CD4-positive, alpha-beta T cell treated with Interleukin-4 for 4 hours (primary cell): Measurements from ENCODE around the gene TLK2.
"Not testable (repeated sequence)": the region's sequence is repeated elsewhere in the genome, so short reads cannot be mapped to it uniquely, and the experiment has no call there.

Experiments used
- DNase-seq: peaks from one replicate; pipeline ENCODE4 v3.0.0-alpha.2; 2020

Gene TLK2

DNA sequence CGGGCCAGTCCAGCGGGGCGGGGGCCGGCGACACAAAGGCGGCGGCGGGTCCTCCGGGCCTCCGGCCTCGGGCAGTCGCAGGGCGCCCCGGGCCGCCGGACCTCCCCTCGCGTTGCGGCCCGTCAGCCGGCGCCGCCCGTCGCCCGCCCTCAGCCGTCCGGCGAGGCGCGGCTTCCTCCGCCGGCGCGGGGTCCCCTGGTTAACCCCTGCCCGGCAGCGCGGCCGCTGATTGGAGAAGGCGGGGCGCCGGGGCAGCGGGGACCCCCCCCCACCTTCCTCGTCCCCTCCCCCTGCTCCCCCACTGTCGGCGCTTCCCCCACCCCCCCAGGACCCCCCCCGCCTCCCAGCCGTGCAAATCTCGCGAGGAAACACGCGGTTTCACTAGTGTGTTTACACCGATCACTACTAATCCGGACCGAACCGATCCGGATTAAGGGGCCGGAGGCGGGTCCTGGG, at the start of gene TLK2:
TLK2 (plus strand) TSS at position 402 of the 456 bp plus-strand sequence. CDS start 2,301 bp downstream, outside the sequence.
- peak; percentile 83 for DNase-seq

DNA sequence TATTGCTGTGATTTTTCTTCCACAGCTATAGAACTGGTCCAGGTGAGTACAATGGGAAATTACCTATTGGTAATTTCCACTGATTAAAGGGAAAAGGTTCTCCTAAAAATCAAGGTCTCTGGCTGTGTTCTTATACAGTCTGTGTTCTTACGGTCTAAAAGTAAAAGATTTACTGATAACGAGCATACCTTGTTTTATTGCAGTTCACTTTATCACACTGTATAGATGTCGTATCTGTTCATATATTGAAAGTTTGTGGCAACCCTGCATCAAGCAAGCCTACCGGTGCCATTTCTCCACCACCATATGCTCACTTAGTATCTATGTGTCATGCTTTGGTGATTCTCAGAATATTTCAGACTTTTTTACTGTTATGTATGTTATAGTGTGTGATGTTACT, 43.4 kb upstream of the TLK2 start:
- DNase-seq = not testable (repeated sequence)

DNA sequence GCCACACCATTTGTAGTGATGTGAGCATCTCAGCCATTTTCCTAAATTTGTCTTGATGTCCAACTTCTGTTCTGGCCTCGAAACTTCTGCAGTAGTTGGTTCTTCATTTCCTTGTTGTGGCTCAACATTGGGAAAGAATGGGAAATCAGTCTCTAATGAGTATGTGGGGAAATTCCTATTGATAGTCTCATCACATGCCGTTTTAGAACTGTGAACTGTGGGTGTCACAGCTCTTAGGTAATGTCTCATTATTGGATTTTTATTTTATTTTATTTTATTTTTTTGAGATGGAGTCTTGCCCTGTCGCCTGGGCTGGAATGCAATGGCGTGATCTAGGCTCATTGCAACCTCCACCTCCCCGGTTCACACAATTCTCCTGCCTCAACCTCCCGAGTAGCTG, 37.4 kb upstream of the TLK2 start:
- DNase-seq = not testable (repeated sequence)

DNA sequence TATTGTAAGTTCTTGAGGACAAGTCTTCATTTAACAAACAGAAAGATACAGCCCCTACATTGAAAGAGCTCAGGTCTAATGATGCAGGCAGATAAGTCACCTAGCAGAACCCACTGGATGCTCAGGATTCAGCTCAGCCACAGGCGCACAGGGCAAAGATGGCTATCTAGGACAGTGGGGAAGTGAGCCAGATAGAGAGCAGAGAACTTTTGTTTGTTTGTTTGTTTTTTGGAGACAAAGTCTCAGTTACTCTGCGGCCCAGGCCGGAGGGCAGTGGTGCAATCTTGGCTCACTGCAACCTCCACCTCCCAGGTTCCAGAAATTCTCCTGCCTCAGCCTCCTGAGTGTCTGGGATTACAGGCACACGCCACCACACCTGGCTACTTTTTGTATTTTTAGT, 34.6 kb upstream of the TLK2 start:
- no peak for DNase-seq

DNA sequence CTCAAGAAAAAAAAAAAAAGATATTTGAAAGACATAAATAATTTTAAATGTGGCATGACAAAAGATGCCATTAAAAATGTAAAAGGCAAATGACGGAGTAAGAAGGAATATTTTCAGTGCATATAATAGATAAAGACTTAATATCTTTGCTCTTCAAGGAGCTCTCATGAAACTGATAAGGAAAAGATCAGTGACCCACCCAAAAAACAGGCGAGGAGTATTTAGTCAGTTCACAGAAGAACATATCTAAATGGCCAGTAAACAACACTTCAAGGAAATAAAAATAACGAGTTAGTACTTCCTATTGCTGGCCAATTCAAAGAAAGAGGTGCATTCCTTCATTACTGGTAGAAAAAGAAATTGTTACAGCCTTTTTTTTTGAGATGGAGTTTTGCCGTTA, 32.8 kb upstream of the TLK2 start:
- not testable (repeated sequence) for DNase-seq

DNA sequence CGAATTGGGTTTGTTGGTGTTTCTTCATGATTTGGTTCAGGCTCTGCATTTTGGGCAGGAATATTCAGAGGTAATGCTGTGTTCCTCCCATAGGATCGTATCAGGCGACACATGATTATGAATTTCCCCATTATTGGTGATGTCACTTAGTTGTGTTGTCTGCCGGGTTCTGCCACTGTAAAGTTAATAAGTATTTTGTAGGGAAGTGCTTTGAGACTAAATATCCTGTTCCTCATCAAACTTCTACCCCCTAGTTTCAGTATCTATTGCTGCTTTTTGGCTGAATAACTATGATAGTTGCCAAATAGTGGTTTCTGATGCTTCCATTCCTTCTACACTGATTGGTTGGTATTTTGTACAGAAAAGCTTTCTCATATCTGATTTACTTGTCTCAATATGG, 26.4 kb upstream of the TLK2 start:
- DNase-seq = not testable (repeated sequence)

DNA sequence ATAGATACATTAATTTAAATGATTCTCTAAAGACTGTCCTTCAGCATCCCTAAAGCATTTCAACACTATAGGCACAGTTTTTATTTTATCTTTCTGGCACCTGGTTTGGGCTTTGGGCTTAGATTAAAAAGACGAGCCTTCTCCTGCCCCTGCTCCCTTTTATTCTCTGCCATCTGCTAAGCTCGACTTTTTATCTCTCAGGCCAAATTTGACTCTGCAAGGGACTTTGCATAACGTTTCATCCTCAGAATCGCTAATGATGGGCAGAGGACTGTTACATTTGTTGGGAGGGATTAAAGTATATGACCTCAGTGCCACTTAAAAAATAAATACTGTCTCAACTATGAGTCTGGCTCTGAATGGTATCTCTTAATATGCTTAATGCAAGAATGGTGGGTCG, 25.6 kb upstream of the TLK2 start:
- DNase-seq = not testable (repeated sequence)

DNA sequence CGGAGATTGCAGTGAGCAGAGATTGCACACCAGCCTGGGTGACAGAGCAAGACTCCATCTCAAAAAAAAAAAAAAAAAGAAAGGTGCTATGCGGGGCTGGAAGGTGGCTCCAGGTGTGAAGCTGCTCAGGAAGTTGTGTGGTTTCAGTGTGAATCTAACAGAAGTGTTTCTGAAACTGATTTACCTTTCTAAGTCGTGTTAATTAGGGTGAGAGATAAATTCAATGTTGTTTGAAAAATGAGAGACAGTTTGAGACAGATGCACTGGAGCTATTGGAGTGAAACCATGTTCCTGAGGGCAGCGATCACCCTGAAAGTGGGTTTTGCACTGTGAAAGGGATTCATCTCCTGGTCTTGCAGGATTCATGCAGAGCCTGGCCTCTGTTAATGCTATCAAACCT, 25.0 kb upstream of the TLK2 start:
- DNase-seq = peak; percentile 32

DNA sequence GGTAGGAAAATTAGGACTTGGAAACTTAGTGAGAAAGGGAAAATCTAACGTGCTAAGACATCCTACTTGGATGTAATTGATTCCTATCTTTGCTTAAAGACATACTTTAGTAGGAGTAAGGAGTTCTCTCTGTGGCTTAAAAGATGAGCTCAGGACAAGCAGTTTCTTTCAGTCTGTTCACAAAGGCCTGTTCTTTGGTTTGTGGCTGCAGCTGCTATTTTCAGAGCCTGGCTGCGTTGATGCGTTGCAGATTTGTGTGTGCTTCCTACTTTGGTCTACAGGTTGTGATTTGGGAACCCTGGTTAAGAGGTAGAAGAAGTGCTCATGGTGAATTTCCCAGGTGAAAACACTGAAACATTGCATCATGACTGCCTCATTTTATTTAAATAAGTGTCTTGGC, 24.5 kb upstream of the TLK2 start:
- not testable (repeated sequence) for DNase-seq

DNA sequence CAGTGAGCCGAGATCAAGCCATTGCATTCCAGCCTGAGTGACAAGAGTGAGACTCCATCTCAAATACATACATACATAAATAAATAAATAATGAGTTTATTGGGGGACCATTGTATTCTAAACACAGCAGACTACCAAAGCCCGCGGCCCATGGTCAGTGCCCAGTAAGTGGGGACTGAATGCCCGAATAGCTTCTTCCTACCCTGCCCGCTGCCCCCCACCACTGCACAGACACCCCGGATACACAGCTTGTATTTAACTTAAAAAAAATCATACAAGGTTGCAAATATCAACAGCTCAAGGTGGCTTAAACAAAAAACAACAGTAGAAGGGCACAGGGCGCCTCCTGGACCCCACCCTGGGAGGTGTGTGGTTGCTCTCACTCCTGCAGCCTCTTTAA, 22.6 kb upstream of the TLK2 start:
- no peak for DNase-seq

DNA sequence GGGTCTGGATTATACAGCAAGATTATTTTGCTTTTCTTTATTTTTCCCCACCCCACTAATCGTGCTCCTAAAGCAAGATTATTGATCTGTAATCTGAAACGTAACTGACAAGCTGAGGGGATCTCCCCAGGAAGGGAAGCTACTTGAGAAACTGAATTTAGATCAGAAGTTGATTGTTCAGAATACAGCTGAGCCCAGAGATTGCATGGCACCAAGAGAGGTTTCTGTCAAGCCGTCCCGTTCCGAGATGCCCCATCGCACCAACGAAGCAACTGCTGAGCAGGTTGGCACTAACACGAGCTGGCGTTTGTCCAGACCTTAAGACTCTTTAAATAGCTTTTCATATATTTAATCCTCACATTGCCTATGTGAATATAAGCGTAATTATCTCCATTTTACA, 20.1 kb upstream of the TLK2 start:
- DNase-seq = not testable (repeated sequence)

DNA sequence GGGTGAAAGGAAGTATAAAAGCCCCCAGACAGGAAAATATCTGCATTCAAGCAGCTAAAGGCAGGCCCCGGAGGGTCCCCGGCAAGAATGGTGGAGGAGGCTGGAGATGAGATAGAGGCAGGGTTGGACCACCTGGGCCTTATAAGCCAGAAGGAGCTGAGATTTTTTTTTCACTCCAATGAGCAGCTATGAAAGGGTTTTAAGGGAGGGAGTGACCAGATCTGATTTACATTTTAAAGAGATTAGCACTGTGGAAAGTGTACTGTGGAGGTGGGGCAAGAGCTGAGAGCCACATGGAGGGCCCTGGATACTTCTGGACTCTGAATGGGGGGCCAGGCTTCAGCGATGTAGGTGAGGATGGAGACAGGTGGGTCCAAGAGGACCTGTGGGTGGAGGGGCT, 14.2 kb upstream of the TLK2 start:
- not testable (repeated sequence) for DNase-seq

DNA sequence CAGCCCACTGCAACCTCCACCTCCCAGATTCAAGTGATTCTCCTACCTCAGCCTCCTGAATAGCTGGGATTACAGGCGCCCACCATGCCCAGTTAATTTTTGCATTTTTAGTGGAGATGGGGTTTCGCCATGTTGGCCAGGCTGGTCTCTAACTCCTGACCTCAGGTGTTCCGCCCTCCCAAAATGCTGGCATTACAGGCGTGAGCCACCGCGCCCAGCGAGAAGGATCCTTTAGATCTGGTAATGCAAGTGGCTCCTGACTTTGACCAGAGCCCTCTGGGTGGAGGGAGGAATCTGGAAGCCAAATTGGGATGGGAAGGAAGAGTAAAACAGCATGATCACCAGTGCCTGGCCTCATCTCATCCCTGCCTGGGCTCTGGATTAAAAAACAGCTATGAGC, 13.4 kb upstream of the TLK2 start:
- not testable (repeated sequence) for DNase-seq

DNA sequence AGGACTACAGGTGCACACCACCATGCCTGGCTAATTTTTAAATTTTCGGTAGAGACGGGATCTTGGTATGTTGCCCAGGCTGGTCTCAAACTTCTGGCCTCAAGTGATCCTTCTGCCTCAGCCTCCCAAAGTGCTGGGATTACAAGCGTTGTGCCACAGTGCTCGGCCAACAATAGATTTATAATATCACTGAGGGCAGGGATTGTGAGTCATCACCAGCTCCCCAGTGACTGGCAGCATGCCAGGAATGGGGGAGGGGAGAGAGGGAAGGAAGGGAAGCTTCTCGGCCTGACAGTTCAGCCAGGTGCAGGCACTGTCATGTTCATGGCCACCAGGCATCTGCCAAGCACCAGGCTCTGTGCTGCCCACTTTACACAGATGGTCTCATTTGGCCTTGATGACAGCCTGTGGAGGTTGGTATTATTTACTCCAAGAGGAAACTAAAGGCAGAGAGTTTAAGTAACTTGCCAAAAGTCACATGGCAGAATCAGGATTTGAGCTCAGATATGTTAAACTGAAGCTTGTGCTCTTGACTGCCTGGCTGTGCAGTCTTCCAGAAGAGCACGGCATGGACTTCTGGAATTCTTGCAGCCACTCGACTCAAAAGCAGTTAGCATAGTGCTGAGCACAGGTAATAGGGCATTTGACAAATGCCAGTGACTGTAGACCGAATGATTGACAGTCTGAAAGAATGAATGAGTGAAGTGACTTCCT, 7.8 kb upstream of the TLK2 start:
- peak; percentile 71 for DNase-seq

DNA sequence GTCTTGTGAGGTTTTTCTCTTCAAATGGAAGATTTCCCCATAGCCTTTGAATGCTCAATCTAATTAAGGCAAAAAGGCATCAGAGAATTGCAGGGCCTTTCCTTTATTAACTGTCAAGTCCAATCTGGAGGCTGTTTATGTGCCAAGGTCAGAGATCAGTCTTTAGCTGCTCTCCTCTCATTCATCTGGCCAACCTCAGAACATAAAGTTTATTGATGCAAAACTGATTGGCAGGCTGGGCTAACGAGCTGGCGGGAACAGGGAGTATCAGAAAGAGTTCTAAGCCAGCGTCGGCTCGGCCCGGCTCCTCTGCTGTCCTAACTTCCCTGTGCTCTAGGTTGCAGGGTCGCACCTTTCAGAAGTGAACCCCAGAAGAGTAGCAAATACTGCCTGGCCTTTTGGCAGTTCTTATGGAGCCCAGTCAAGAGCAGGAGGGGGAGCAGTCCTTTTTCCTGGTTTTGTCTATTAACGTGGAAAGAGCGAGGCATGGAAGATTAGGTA, 7.2 kb upstream of the TLK2 start:
- DNase-seq = not testable (repeated sequence)

DNA sequence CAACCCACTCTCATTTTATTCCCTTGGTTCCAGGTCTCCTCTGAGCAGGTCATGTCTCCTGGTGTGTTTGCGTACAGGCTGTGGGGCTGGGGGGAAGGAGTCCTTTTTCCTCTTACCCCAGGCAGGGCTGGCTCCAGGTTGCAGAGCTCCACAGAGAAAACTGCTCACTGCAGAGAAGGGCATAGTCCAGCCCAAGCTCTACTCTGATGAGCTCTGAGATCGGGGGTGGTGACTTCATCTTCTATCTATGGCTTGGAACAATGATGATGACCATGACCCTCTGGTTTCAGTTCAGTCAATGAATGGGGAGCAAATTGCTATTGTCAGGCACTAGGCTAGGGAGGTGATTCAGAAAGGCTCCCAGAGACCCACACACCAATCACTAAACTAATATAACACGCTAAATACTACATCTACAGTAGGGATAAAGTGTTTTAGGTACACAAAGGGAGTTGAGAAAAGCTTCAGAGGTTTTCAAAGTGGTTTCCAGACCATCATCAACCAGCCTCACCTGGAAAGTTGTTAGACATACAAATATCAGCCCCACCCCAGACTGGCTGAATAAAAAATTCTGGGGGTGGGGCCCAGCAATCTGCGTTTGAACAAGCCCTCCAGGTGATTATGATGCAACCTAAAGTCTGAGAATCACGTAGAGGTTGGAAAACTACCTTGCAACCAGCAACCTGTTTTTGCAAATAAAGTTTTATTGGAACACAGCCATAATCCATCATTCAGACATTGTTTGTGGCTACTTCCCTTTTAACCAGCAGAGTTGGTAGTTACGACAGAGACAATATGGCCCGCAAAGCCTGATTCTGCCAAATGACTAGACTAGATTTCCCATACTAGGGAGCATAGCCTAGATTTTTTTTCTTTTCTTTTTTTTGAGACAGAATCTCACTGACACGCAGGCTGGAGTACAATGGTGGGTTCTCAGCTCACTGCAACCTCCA, 5.3 kb upstream of the TLK2 start:
- not testable (repeated sequence) for DNase-seq

DNA sequence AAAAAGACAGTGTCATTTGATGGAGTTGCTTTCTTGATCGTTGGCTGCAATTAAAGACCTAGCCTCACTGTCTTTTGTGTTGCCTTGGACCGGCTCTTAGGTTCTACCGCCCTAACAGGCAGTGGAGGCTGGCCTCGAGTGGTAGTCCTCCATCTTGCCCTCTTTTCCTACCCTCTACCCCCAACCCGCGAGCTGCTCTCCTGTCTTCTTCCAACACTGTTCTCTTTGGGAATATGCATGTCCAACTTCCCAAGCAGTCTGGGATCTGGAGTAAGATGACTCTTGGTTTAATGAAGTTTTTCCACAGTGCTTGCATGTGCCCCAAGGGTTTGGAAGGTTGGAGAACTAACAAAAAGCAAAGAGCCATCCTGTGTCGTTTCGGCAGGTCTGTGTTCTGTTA, 1.5 kb upstream of the TLK2 start:
- not testable (repeated sequence) for DNase-seq

DNA sequence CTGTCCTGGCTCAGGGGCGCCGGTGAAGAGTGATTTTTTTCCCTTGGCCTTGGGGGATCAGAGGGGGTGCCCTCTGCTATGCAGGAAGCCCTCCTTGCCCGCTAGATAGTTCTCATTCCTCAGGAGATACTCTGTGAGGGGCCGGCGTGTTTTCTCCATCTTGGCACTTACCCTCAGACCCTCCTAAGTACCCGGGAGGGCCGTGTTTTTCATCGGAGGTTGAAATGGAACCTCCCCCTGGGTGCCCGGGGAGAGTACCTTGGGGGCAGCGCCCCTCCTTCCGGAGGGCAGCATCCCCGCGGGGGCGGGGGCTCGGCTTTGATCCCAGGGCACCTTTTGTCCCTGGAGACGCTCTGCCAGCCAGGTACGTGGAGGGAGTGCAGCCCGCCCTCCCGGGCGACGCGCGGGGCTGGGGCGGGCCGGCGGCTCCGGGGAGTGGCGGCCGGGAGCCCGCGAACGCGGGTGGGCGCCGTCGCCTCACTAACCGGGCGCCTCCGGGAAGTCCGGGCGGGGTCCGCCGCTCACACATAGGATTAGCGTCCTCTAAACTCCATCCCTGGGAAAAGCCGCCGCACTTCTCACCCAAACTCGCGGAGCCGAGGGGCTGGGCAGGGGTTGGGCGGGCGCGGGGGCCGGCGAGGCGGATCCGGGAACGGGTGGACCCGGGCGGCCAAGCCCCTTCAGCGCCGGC, 762 bp upstream of the TLK2 start:
- DNase-seq = peak; percentile 38

DNA sequence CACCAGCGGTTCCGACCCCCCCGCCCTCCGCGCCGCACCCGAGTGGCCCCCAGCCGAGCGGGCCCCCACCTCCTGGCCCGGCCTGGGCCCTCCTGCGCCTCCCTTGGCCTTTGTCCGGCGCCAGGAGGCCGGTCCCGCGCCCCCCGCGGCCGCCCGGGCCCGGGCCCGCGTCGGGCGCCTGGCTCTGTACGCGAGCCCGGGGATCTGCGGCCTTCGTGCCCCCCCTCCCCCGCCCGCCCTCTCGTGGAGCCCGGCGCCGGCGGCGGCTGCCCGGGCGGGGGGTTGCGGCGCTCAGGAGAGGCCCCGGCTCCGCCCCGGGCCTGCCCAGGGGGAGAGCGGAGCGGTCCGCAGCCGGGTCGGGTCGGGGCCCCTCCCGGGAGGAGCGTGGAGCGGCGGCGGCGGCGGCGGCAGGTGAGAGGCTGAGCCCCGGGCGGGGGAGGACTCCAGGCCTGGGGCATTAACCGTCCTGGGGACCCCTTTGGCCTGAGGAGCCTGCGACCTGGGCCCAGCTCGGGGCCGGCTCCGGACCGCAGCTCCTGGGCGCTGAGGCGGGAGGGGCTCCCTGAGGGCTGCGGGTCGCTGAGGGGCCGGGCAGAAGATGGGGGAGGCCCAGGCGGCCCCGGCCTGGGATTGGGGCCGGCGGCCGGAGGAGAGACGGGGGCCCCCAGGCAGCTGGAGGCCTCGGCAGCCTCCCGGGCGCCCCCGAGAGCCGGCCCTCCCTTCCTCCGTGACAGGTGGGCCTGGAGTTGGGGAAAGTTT, 434 bp downstream of the TLK2 start:
- peak; percentile 29 for DNase-seq

DNA sequence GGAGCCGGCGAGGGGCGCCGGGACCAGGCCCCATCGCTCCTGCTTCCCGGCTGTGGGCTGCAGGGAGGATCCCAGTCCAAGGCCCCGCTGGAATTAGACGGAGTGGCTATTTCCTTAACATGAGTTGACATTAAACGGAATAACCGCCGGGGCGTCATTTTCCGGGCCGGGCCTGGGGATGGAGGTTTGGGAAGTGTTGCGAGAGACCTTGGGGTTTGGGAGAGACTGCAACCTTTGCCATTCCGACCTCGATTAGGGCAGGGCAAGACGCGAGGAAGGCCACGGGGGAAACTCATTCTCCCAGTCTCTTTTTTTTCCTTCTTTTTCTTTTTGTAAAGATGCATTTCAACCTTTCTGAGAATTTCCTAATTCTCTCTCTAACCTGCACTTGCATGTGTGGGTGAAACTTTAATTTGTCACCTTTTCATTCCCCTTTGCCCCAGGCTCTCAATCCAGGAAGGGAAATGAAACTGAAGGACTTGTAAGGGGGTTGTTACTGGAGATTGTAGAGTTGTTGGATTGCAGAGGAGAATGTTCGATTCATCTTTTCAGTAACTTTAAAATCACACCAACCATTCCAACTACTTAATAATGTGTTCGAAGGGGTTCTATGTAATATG, 1.1 kb downstream of the TLK2 start:
- DNase-seq = peak; percentile 4

DNA sequence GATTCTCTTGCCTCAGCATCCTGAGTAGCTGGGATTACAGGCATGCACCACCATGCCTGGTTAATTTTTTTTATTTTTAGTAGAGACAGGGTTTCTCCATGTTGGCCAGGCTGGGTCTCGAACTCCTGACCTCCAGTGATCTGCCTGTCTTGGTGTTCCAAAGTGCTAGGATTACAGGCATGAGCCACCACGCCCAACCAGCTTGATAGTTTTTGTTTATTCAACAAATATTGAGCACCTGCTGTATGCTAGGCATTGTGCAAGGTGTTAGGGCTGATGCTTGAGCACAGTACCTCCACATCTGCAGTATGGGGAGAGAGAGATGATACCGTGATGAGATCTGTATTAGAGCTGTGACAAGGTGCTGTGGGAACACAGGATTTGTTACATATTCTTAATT, 3.9 kb downstream of the TLK2 start:
- DNase-seq = not testable (repeated sequence)

DNA sequence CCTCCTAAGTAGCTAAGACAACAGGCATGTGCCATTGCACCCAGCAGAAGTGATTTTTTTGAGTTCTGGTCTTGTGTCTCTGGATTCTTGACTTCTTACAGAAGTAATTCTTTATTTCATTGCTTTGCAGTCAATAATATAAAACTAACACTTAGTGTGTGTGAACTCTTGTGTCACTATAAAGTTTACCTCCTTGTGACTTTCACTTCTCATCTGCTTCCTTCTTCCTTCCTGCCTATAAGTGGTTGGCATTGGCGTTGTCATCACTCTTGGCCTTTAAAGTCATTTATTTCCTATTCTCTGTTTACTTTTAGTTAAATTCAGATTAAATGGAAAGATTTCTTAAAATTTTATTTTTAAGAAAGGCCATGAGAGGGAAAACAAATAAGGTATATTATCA, 12.4 kb downstream of the TLK2 start:
- DNase-seq = not testable (repeated sequence)
